ENCODE results near the gene LINC01488. TPM values are rescaled to one million over a fixed set of nuclear protein-coding genes. Genes with fewer than 3 reads are reported as not detected.

The LINC01488 gene
- total and polyA plus RNA-seq, 9 donors = not detected

DNA sequence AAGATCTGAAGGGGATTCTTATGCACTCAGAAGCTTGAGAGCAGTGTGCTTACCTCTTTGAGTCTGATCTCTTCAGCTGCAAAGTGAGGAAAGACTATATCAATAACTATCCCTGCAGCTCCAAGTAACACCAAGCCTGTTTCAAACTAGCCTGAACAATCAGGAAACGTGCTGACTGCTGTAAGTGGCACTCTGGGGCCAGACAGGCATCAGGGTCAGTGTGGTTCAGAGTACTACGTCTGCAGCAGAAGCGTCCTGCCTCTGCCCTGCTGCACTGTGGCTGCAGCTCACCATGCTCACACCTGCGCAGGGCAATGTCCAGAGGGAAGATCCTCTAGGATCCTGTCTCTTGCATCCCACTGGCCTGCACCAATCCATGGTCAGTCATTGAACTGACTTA, 25.5 kb upstream of the LINC01488 start:
- 83 to 89% (median 87%) methylated on average over 4 of the region's 4 CpGs for WGBS, 3 donors
- intact Hi-C loops (cut with DNase I) = no loop called here
- Histone ChIP-seq H3K36me3 (no peaks in the 10 kb centered on the region), H3K4me3 (no peak overlapping the region), H3K4me1 (ENCODE audit: insufficient read depth) (no peaks in the 10 kb centered on the region), H3K27ac (no peak overlapping the region), H3K27me3 (no peaks in the 10 kb centered on the region), H3K9me3 (no peaks in the 10 kb centered on the region)
- TF ChIP-seq POLR2A (IDR thresholded peaks at IDR 0.05) (no peak), EP300 (IDR thresholded peaks at IDR 0.05) (no peak)
- TF ChIP-seq, protein P1, sequence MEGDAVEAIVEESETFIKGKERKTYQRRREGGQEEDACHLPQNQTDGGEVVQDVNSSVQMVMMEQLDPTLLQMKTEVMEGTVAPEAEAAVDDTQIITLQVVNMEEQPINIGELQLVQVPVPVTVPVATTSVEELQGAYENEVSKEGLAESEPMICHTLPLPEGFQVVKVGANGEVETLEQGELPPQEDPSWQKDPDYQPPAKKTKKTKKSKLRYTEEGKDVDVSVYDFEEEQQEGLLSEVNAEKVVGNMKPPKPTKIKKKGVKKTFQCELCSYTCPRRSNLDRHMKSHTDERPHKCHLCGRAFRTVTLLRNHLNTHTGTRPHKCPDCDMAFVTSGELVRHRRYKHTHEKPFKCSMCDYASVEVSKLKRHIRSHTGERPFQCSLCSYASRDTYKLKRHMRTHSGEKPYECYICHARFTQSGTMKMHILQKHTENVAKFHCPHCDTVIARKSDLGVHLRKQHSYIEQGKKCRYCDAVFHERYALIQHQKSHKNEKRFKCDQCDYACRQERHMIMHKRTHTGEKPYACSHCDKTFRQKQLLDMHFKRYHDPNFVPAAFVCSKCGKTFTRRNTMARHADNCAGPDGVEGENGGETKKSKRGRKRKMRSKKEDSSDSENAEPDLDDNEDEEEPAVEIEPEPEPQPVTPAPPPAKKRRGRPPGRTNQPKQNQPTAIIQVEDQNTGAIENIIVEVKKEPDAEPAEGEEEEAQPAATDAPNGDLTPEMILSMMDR (IDR thresholded peaks at IDR 0.05) = no peak
- DNase-seq = no peak

DNA sequence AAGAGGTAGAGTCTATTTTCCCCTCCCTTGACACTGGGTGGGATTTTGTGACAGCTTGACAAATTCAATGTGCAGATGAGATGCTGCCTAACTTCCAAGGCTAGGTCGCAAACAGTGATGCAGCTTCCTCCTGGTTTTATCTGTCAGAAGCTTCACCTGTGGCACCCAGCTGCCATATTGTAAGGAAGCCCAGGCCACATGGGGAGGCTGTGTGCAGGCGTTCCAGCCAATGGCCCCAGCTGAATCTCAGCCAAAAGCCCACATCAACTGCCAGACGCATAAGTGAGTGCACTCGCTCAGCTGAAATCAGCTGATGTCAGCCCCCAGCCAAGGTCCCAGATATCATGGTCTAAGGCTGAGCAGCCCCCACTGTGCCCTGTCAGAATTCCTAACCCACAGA, 24.8 kb upstream of the LINC01488 start:
- DNase-seq = no peak
- Histone ChIP-seq H3K4me1 (ENCODE audit: insufficient read depth) (no peaks in the 10 kb centered on the region), H3K9me3 (no peaks in the 10 kb centered on the region), H3K4me3 (no peak overlapping the region), H3K27ac (no peak overlapping the region), H3K36me3 (no peaks in the 10 kb centered on the region), H3K27me3 (no peaks in the 10 kb centered on the region)
- intact Hi-C loops (cut with DNase I) = no loop called here
- 70 to 85% (median 71%) methylated on average over 4 of the region's 4 CpGs for WGBS, 3 donors
- TF ChIP-seq POLR2A (IDR thresholded peaks at IDR 0.05) = no peak

- Histone ChIP-seq H3K36me3 (no peaks in the 10 kb centered on the region), H3K9me3 (no peaks in the 10 kb centered on the region), H3K4me1 (ENCODE audit: insufficient read depth) (no peaks in the 10 kb centered on the region), H3K4me3 (no peak overlapping the region), H3K27me3 (no peaks in the 10 kb centered on the region), H3K27ac (no peak overlapping the region)
- intact Hi-C loops (cut with DNase I) = no loop called here
- 56 to 72% (median 68%) methylated on average over 1 of the region's 1 CpG for WGBS, 3 donors
- TF ChIP-seq EP300 (IDR thresholded peaks at IDR 0.05) = no peak
- no peak for TF ChIP-seq POLR2A (IDR thresholded peaks at IDR 0.05)
- TF ChIP-seq, protein P1 (IDR thresholded peaks at IDR 0.05) = no peak
- no peak for DNase-seq
These were observed 21.5 kb upstream of the LINC01488 start for GRCh38 chr11:69459848-69460539.

GRCh38 chr11:69460540-69461257, 20.8 kb upstream of the LINC01488 start:
- Histone ChIP-seq H3K36me3 (no peaks in the 10 kb centered on the region), H3K9me3 (no peaks in the 10 kb centered on the region), H3K4me3 (no peak overlapping the region), H3K4me1 (ENCODE audit: insufficient read depth) (no peaks in the 10 kb centered on the region), H3K27ac (no peak overlapping the region), H3K27me3 (no peaks in the 10 kb centered on the region)
- TF ChIP-seq EP300 (IDR thresholded peaks at IDR 0.05) (no peak), POLR2A (IDR thresholded peaks at IDR 0.05) (no peak)
- TF ChIP-seq, protein P1 (IDR thresholded peaks at IDR 0.05) = no peak
- DNase-seq = no peak
- WGBS, 3 donors = 59 to 66% (median 62%) methylated on average over 1 of the region's 1 CpG
- intact Hi-C loops (cut with DNase I) = no loop called here

All from ovary (tissue), 9 donors.